ENCODE results near the gene TMEM175. TPM values are rescaled to one million over a fixed set of nuclear protein-coding genes. Genes with fewer than 3 reads are reported as not detected.
A peak's percentile ranks its signal among the peaks of the same experiment; 100 is the strongest.

TMEM175 gene
- total RNA-seq, 4 donors from 2014 or later = 33.3 to 61.2 (median 39.0) TPM

DNA sequence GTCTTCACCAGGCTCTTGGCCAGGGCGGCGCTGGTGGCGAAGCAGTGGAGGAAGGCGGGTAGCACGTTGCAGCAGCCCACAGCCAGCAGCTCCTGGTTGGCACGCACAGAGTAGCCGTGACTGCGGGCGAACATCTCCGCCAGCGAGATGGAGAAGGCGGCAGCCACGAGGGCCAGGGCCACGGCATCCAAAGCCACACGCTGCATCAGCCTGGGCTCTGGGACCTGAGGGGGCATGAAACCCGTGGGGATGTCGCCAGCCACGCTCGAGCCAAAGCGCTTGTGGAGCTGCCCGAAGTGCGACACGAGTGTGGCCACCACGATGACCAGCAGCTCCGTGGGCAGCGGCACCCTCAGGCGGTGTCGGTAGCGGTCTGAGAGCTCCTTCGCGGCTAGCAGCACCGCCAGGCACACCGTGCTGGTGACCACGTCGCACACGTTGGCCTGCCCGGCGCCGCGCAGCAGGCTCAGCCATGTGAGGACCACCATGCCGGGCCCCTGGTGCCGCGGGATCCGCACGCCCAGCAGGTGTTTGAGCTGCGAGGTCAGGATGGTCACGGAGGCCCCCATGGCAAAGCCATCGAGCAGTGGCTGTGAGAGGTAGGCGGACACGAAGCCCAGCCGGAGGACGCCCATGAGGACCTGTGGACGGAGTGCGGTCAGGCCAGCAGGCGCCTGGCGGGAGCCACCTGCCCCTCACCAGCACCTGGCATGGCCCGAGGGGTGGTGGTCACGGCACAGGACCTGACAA lies 57.6 kb downstream of the TMEM175 start:
- 94 to 95% methylated on average over 24 to 55 of the region's 58 CpGs for WGBS, 2 donors
- Histone ChIP-seq H3K4me1 (peaks cover 0 to 41% (median 15%) of the 10 kb centered on the region in 4 donors), H3K27me3 (no peaks in the 10 kb centered on the region), H3K9me3 (no peaks in the 10 kb centered on the region), H3K4me3 (no peak overlapping the region), H3K27ac (no peak overlapping the region), H3K36me3 (peaks cover 0 to 45% (median 0%) of the 10 kb centered on the region in 3 donors)
- DNase-seq (ENCODE audit: low spot score in 2 of 2) = no peak
- no peak for TF ChIP-seq POLR2A (IDR thresholded peaks at IDR 0.05)
- TF ChIP-seq, protein P1, sequence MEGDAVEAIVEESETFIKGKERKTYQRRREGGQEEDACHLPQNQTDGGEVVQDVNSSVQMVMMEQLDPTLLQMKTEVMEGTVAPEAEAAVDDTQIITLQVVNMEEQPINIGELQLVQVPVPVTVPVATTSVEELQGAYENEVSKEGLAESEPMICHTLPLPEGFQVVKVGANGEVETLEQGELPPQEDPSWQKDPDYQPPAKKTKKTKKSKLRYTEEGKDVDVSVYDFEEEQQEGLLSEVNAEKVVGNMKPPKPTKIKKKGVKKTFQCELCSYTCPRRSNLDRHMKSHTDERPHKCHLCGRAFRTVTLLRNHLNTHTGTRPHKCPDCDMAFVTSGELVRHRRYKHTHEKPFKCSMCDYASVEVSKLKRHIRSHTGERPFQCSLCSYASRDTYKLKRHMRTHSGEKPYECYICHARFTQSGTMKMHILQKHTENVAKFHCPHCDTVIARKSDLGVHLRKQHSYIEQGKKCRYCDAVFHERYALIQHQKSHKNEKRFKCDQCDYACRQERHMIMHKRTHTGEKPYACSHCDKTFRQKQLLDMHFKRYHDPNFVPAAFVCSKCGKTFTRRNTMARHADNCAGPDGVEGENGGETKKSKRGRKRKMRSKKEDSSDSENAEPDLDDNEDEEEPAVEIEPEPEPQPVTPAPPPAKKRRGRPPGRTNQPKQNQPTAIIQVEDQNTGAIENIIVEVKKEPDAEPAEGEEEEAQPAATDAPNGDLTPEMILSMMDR (IDR thresholded peaks at IDR 0.05) = no peak
- TF ChIP-seq EP300 (IDR thresholded peaks at IDR 0.05) = no peak

DNA sequence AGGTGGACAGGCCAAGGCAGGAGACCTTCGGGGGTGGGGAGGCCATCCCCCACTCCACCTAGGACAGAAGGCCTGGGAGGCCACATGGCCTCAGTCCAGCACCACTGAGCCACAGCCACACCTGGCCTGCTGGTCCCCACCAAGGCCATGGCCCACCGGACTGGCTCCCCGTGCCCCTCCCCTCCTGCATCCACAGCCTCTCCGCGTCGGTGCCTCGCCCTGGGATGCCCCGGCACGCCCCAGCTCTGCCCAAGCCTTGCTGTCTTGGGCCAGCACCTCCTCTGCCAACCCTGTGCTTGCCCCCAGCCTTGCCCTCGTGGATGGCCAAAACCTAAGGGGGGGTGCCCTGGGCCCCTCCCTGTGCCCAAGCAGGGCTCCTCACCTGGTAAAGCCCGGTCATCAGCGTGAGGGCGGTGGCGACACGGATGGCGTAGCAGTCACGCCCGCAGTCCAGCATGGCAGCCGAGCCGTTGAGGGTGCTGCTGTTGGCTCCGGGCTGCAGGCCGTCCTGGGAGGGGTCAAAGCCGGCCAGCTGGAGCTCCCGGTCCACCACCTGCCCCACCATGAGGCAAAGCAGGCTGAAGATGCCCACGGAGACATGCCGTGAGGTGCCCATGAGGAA lies 58.6 kb downstream of the TMEM175 start:
- no peak overlapping the region for H3K27ac ChIP-seq
- TF ChIP-seq EP300 (IDR thresholded peaks at IDR 0.05) = no peak
- TF ChIP-seq POLR2A (IDR thresholded peaks at IDR 0.05) = no peak
- TF ChIP-seq, protein P1 (IDR thresholded peaks at IDR 0.05) = no peak
- whole genome bisulfite sequencing, 2 donors = 88 to 95% methylated on average over 12 to 25 of the region's 26 CpGs
- no peak for DNase-seq (ENCODE audit: low spot score in 2 of 2)
- H3K9me3 ChIP-seq = no peaks in the 10 kb centered on the region
- peaks cover 0 to 45% (median 0%) of the 10 kb centered on the region in 3 donors for H3K36me3 ChIP-seq
- H3K4me1 ChIP-seq = peaks cover 0 to 31% (median 11%) of the 10 kb centered on the region in 4 donors
- no peaks in the 10 kb centered on the region for H3K27me3 ChIP-seq
- H3K4me3 ChIP-seq = no peak overlapping the region

DNA sequence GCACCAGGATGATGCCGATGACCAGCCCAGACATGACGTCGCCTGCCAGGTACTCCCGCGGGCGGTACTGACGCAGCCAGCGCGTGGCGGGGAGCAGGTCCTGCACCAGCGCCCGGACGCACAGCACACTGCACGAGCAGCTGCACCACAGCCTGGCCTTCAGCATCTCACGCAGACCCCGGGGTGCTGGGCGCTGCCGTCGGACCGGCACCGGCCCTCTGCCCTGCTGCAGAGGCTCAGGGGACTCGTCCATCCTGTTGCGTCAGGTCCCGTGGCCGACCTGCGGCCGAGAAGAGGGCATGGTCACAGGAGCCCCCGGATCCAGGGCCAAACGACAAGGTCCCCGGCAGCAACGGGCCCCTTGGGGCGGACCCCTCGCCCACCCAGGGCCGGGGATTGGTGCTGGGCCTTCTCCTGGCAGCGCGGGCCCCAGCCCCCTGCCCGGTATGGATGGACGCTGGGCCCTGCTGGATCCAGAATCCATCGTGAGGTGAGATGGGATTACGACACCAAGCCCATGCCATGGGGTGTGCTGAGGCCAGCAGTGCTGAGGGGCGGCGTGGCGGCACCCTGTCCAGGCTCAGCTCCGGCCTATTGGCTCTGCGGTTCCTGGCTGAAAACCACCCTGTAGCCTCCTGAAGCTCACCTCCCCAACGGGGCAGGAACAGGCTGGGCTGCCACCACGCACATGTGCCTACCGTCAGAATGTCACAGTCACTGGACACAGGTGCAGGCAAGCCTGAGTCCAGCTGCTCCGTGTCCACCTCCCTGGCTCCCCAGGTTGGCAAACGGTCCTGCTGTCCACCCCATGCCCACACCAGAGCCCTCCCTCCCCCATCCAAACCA lies 59.4 kb downstream of the TMEM175 start:
- peak overlapping the region in 2 of 4 donors; percentile 47 to 53 for H3K27ac ChIP-seq
- 93 to 94% methylated on average over 37 to 44 of the region's 50 CpGs for WGBS, 2 donors
- peaks cover 0 to 45% (median 0%) of the 10 kb centered on the region in 3 donors for H3K36me3 ChIP-seq

DNA sequence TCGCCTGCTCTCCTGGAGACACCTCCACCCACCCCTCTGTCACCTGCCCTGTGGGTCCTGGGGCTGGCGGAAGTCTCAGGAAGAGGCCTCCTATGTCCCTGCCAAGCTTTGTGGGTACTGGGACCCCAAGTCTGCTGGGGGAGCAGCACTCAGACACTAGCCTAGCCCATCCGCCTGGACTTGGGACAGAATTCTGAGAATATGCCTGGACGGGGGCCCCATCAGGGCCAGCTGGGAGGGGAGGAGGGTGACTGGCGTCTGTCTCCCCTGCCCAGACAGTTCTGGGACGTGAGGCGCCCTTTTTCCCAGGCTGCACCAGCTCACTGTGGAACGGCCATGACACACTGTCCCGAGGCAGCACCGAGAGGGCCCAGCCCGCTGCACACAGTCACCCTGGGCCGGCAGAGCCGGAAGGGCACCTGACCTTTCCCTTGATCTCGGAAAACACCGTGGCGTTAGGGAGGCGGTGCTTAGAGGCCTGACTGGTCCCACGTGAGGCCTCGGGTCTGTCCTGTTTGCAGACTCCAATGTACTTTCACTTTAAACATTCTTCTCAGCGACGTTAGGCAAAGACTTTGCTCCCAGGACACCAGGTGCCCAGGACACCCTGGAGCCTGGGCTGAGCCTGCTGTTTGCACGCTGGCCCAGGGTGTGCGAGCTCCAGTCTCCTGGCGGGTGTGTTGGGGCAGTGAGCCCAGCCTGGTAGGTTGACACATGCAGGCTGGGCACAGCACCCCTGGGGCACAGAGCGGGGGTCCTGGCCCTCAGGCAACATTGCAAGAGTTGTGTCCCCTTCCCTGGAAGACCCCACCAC lies 60.2 kb downstream of the TMEM175 start:
- Histone ChIP-seq H3K27me3 (peaks cover 0 to 13% of the 10 kb centered on the region in 2 donors), H3K36me3 (peaks cover 0 to 45% (median 0%) of the 10 kb centered on the region in 3 donors), H3K9me3 (no peaks in the 10 kb centered on the region), H3K4me1 (peaks cover 0 to 33% (median 12%) of the 10 kb centered on the region in 4 donors), H3K4me3 (peak overlapping the region in 2 of 4 donors; percentile 9 to 11), H3K27ac (peak overlapping the region in 2 of 4 donors; percentile 47 to 75)
- 55 to 58% methylated on average over 14 to 24 of the region's 25 CpGs for WGBS, 2 donors
- DNase-seq (ENCODE audit: low spot score in 2 of 2) = no peak
- TF ChIP-seq, protein P1 (IDR thresholded peaks at IDR 0.05) = no peak
- no peak for TF ChIP-seq EP300 (IDR thresholded peaks at IDR 0.05)
- TF ChIP-seq POLR2A (IDR thresholded peaks at IDR 0.05) = no peak

More for the DNA sequence above, 59.4 kb downstream of the TMEM175 start:
- peaks cover 0 to 8% of the 10 kb centered on the region in 2 donors for H3K27me3 ChIP-seq
- no peaks in the 10 kb centered on the region for H3K9me3 ChIP-seq
- DNase-seq (ENCODE audit: low spot score in 2 of 2) = no peak
- TF ChIP-seq POLR2A (IDR thresholded peaks at IDR 0.05) (no peak), EP300 (IDR thresholded peaks at IDR 0.05) (no peak)
- TF ChIP-seq, protein P1 (IDR thresholded peaks at IDR 0.05) = no peak
- H3K4me3 ChIP-seq = no peak overlapping the region
- peaks cover 0 to 29% (median 9%) of the 10 kb centered on the region in 4 donors for H3K4me1 ChIP-seq

Measured in tibial nerve (tissue), 4 donors.